Stimulated activated memory B cell treated with anti-CD40 and anti-IgM and Interleukin-4, amounts not matched to agents 10 μg/mL and 1 μg/mL and 100 μg/mL, for 72 hours (primary cell): ENCODE measurements around the gene BABAM1.
A peak's percentile ranks its signal among the peaks of the same experiment; 100 is the strongest.

Experiments
- ATAC-seq: fragments of 150-1000 bp; cut with Tn5 transposase; 2 replicates; pipeline ENCODE4 v1.10.0; 2021
- H3K27ac Mint-ChIP-seq: one replicate; pipeline ENCODE4 v1.8.0; 2022; ENCODE audit warnings: mild to moderate bottlenecking, mixed read lengths
- H3K27me3 Mint-ChIP-seq: one replicate; pipeline ENCODE4 v1.8.0; 2022; ENCODE audit warnings: mixed read lengths
- H3K36me3 Mint-ChIP-seq: one replicate; pipeline ENCODE4 v1.8.0; 2022; ENCODE audit warnings: mixed read lengths
- H3K4me1 Mint-ChIP-seq: one replicate; pipeline ENCODE4 v1.8.0; 2022; ENCODE audit warnings: mixed read lengths
- H3K4me3 Mint-ChIP-seq: one replicate; pipeline ENCODE4 v1.8.0; 2022; ENCODE audit warnings: mild to moderate bottlenecking, moderate library complexity, mixed read lengths
- H3K9me3 Mint-ChIP-seq: one replicate; pipeline ENCODE4 v1.8.0; 2022; ENCODE audit warnings: mixed read lengths

Gene BABAM1

GRCh38 chr19:17300992-17301619 is 33.9 kb downstream of the BABAM1 start:
- no peaks in the 10 kb centered on the region for H3K36me3 Mint-ChIP-seq

DNA sequence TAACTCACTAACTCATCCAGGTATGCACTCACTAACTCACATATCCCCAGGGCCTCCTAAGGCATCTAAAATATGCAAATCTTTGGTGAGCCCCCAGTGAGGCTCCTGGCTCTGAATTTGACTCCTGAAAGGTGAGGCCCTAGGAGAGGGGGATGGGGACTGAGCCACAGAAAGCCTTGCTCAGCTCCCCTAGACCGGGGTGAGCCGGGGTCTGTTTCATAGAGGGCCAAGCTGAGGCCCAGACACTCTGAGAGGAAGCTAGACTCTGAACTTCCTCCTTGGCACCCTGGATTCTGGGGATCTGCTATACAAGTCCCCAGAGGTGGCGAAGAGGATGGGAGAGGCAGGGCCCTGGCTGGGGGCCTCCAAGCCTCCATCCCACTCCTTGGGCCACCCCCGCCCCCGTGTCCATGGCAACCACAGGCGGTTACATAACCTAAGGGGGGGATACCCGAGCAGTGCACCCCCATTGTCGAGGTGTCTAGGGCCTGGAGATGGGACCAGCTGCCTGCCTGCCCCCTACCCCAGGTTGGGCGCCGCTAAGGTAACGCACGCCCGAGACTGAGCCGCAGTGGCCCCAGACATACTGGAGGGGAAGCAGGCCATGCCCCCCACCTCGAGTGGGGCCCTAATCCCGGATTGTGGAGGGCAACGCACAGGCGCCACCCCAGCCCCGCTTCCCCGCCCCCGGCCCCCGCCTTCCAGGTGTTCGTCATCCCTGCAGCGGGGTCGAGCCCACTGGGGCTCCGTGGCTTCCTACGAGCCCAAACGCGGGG is 35.3 kb downstream of the BABAM1 start:
- Mint-ChIP-seq H3K4me1 (peaks cover 33% of the 10 kb centered on the region), H3K27me3 (no peaks in the 10 kb centered on the region), H3K27ac (peak overlapping the region; percentile 63), H3K36me3 (no peaks in the 10 kb centered on the region), H3K4me3 (peak overlapping the region; percentile 75), H3K9me3 (no peaks in the 10 kb centered on the region)
- ATAC-seq = no peak

More at GRCh38 chr19:17300992-17301619, 33.9 kb downstream of the BABAM1 start:
- no peak for ATAC-seq
- Mint-ChIP-seq H3K4me1 (peaks cover 27% of the 10 kb centered on the region), H3K27ac (no peak overlapping the region), H3K9me3 (no peaks in the 10 kb centered on the region), H3K4me3 (peak overlapping the region; percentile 35), H3K27me3 (no peaks in the 10 kb centered on the region)

GRCh38 chr19:17303167-17303939 is 36.1 kb downstream of the BABAM1 start, which contains the start of gene ABHD8:
Gene ABHD8 (minus strand): TSS chr19:17303425. CDS start chr19:17301616, 1,809 bp downstream.
- H3K9me3 Mint-ChIP-seq = no peaks in the 10 kb centered on the region
- H3K36me3 Mint-ChIP-seq = no peaks in the 10 kb centered on the region
- H3K4me1 Mint-ChIP-seq = peaks cover 39% of the 10 kb centered on the region
- peak within 1 kb of the TSS; percentile 63 for H3K27ac Mint-ChIP-seq
- peak within 1 kb of the TSS; percentile 75 for H3K4me3 Mint-ChIP-seq
- peak; percentile 81 for ATAC-seq
- no peaks in the 10 kb centered on the region for H3K27me3 Mint-ChIP-seq

GRCh38 chr19:17303940-17304267 is 36.7 kb downstream of the BABAM1 start:
- no peak for ATAC-seq
- Mint-ChIP-seq H3K4me1 (peaks cover 41% of the 10 kb centered on the region), H3K27me3 (no peaks in the 10 kb centered on the region), H3K4me3 (peak overlapping the region; percentile 75), H3K36me3 (no peaks in the 10 kb centered on the region), H3K27ac (peak overlapping the region; percentile 63), H3K9me3 (no peaks in the 10 kb centered on the region)

- Mint-ChIP-seq H3K9me3 (no peaks in the 10 kb centered on the region), H3K4me3 (peak overlapping the region; percentile 90), H3K27ac (peak overlapping the region; percentile 89), H3K4me1 (peaks cover 47% of the 10 kb centered on the region), H3K36me3 (no peaks in the 10 kb centered on the region), H3K27me3 (no peaks in the 10 kb centered on the region)
- ATAC-seq = no peak
Observed at GRCh38 chr19:17304386-17305215, 37.4 kb downstream of the BABAM1 start.

DNA sequence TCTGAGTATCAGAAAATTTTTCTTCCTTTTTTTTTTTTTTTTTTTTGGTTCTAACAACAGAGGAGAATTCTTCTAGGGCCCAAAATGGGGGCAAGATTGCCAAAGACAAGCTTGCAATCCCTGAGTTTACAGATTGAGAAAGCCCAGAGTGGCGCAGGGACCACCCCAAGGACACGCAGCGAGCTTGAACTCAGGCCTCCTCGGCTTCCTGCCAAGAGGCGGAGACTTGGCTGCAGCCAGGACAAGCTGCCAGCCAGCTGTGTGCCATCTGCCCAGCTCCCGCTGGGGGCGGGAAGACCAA is 37.9 kb downstream of the BABAM1 start:
- H3K4me3 Mint-ChIP-seq = peak overlapping the region; percentile 90
- peaks cover 51% of the 10 kb centered on the region for H3K4me1 Mint-ChIP-seq
- H3K9me3 Mint-ChIP-seq = no peaks in the 10 kb centered on the region
- no peaks in the 10 kb centered on the region for H3K36me3 Mint-ChIP-seq
- H3K27me3 Mint-ChIP-seq = no peaks in the 10 kb centered on the region
- no peak for ATAC-seq
- H3K27ac Mint-ChIP-seq = peak overlapping the region; percentile 89

- H3K27me3 Mint-ChIP-seq = no peaks in the 10 kb centered on the region
- H3K4me1 Mint-ChIP-seq = peaks cover 56% of the 10 kb centered on the region
- H3K36me3 Mint-ChIP-seq = no peaks in the 10 kb centered on the region
- H3K27ac Mint-ChIP-seq = peak within 1 kb of the TSS; percentile 89
- peak within 1 kb of the TSS; percentile 90 for H3K4me3 Mint-ChIP-seq
- ATAC-seq = peak; percentile 91
- no peaks in the 10 kb centered on the region for H3K9me3 Mint-ChIP-seq
Observed at GRCh38 chr19:17305517-17306284, 38.5 kb downstream of the BABAM1 start, which contains the start of gene MRPL34. Gene MRPL34 (plus strand): TSS chr19:17305872. CDS start chr19:17305893, 21 bp downstream.

DNA sequence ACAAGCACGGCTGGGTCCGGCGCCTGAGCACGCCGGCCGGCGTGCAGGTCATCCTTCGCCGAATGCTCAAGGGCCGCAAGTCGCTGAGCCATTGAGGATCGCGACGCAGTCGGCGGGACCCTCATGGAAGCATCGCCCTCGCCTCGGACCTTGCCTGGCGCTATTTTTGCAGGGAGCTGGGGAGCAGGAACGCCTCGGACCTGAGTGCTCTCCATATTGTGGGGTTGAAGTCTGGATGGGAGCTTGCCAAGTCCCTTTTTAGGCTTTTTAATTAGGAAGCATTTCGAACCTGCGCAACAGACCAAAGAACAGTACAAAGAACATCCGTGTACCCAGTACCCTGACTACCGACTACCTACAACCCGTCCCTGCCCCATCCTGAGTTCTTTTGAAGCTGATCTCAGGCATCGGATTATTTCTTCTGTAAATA is 39.1 kb downstream of the BABAM1 start:
- no peaks in the 10 kb centered on the region for H3K9me3 Mint-ChIP-seq
- H3K4me3 Mint-ChIP-seq = peak overlapping the region; percentile 90
- peak overlapping the region; percentile 89 for H3K27ac Mint-ChIP-seq
- peaks cover 1% of the 10 kb centered on the region for H3K36me3 Mint-ChIP-seq
- H3K4me1 Mint-ChIP-seq = peaks cover 62% of the 10 kb centered on the region
- no peaks in the 10 kb centered on the region for H3K27me3 Mint-ChIP-seq
- ATAC-seq = no peak

GRCh38 chr19:17307876-17308377 is 40.7 kb downstream of the BABAM1 start:
- Mint-ChIP-seq H3K36me3 (peaks cover 12% of the 10 kb centered on the region), H3K27me3 (no peaks in the 10 kb centered on the region), H3K4me3 (peak overlapping the region; percentile 22), H3K9me3 (no peaks in the 10 kb centered on the region), H3K27ac (no peak overlapping the region), H3K4me1 (peaks cover 66% of the 10 kb centered on the region)
- ATAC-seq = no peak

GRCh38 chr19:17309198-17309964 is 42.1 kb downstream of the BABAM1 start, which contains the start of gene DDA1:
Gene DDA1 (plus strand): TSS chr19:17309563. CDS start chr19:17309655, 92 bp downstream.
- Mint-ChIP-seq H3K27ac (peak within 1 kb of the TSS; percentile 86), H3K36me3 (peaks cover 25% of the 10 kb centered on the region), H3K4me3 (peak within 1 kb of the TSS; percentile 90), H3K9me3 (no peaks in the 10 kb centered on the region), H3K4me1 (peaks cover 56% of the 10 kb centered on the region), H3K27me3 (no peaks in the 10 kb centered on the region)
- peak; percentile 90 for ATAC-seq

GRCh38 chr19:17309965-17310461 is 42.8 kb downstream of the BABAM1 start:
- Mint-ChIP-seq H3K36me3 (peaks cover 27% of the 10 kb centered on the region), H3K4me1 (peaks cover 50% of the 10 kb centered on the region), H3K4me3 (peak overlapping the region; percentile 90), H3K27me3 (no peaks in the 10 kb centered on the region), H3K9me3 (no peaks in the 10 kb centered on the region), H3K27ac (peak overlapping the region; percentile 86)
- ATAC-seq = no peak

DNA sequence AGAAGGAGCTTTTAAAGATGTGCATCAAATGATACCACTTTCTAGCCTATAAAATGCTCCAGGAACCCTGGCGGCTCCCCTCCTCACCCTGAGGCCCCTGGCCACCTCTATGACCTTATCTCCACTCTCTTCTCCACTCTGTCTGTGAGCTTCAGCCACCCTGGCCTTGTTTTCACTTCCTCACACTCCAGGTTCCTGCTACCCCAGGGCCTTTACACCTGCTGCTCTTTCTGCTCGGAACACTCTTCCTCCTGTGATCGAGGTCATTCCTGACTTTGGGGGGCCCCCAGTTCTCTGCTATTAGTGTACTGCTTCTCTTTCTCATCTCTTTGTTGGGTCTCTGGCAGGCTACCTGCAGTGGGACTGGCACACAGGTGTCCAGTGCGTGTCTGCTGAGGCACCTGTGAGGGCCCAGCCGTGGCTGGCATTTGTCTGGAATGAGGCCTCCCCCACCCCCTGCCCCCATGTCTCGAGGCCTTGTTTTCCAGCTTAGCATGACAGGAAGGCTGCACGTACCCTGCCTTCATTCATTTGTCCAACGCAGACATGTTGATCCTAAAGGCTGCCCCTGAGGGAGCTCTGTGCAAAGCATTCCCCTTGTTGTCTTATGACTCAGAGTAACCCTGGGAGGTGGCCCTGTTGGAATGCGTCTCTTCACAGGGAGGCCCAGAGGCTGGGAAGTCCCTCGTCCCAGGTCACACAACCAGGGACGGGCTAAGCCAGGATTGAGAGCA is 44.4 kb downstream of the BABAM1 start:
- Mint-ChIP-seq H3K4me1 (peaks cover 53% of the 10 kb centered on the region), H3K36me3 (peaks cover 40% of the 10 kb centered on the region), H3K27me3 (no peaks in the 10 kb centered on the region), H3K9me3 (no peaks in the 10 kb centered on the region), H3K27ac (peak overlapping the region; percentile 39), H3K4me3 (peak overlapping the region; percentile 57)
- ATAC-seq = no peak
